RKO (cell line): ENCODE measurements around the gene CCBE1.

ENCODE experiments used
- DNase-seq: peaks from one replicate; pipeline ENCODE4 v3.0.0-alpha.2; 2016; ENCODE audit warnings: low spot score

Gene CCBE1

DNA sequence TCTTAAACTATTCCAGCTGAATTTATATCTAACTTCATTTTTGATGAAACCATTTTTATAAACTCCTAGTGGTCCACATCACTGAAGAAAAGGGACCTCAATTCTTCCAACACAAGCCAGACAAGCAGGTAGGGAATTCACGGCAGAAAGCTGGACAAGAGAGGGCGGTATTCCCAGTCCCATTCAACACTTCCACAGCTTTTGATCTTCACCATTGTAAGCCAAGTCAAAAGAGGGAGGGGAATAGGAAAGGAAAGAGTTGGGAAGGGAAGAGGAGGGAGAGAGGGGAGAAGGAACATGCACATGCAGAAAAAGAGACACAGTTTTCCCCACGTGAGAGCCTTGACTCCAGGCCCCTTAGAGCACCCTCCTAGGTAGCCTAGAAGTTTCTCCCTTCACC is 77.4 kb downstream of the CCBE1 start:
- no peak for DNase-seq

DNA sequence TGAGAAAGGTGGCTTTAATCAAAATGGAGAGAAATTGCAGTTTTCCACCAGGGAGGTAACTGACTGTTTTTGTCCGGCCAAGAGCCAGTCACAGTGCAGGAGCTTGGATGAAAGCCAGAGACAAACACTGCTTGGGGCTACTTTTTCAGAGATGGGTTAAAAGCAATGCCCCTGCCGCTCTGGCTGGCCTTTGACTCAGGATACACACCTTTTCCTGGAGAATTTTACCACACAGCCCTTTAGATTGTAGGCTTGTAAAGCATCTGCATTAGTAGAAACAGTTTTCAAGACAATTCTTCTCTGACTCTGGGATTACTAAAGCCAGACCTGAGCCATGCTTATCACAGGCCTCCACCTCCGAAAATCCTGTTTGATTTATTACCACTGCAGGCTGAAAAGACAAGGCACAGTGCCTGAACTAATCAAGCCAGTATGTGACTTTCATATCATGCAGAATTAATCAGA is 79.7 kb downstream of the CCBE1 start:
- no peak for DNase-seq

DNA sequence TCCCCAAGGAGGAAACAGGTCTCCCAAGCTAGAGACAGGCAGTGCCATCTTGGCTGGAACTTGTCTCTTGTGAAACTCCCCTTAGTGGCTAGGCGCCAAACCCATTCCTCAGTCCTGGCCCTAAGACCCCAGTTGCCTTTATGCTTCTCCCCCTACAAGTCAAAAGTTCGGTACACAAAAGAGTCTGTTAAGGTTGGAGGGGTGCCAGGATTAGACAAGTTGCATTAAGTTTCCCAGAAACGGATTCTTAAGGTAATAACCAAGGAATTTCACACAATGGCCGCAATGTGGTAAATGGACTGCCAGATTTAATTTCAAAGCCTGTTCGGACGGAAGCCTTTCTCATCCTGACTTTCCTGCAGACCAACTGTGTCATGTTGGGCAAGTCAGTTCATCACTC is 80.7 kb downstream of the CCBE1 start:
- DNase-seq, result no peak

DNA sequence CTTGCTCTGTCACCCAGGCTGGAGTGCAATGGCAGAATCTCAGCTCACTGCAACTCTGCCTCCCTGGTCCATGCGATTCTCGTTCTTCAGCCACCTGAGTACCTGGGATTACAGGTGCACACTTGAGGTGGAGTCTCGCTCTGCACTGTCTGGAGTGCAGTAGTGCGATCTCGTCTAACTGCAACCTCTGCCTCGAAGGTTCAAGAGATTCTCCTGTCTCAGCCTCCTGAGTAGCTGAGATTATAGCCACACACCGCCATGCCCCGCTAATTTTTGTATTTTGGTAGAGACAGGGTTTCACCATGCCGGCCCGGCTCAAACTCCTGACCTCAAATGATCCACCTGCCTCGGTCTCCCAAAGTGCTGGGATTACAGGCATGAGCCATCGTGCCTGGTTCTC is 83.3 kb downstream of the CCBE1 start:
- DNase-seq, result no peak

DNA sequence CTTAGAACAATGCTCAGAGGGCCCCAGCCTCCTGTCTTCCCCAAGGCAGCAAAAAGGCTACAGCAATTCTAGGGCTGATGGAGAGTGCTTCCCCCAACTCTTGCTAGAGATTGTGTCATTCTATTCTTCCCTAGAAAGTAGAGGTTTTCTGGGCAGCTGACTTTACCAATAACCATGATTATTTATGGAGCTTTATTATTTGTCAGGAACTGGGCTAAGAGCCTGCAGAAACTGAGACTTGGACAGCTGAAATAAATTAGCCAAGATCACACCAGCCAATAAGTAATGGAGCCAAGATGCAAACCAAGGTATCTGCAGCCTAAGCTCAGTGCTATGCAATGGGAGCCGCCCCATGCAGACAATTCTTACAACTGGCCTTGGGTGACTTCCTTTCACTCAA is 84.8 kb downstream of the CCBE1 start:
- no peak for DNase-seq

DNA sequence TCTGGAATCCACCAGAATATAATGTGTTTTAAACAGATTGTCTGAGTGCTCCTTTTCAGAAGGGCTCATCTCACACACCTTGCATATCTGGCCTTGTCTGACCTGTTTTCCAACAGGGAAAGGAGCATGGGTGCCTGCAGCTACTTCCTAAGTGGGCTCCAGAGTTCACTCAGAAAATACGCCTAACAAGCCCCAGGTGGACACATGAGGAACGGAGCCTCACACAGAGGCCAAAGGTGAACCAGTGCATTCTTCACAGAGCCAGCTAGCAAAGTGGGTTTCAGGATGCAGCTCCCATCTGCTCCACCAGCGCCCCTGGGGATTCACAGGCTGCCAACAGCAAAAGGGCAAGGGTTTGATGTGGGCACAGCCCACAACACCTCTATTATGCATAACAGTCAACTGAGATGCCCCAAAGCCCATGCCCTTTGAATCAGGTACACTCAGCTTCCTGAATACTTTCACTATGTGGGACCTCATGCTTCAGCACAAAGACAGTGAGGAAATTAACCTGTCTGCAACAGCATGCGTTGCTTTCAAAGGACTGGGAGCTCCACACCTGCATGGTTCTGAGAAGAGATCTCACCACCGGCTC is 86.6 kb downstream of the CCBE1 start:
- no peak for DNase-seq

DNA sequence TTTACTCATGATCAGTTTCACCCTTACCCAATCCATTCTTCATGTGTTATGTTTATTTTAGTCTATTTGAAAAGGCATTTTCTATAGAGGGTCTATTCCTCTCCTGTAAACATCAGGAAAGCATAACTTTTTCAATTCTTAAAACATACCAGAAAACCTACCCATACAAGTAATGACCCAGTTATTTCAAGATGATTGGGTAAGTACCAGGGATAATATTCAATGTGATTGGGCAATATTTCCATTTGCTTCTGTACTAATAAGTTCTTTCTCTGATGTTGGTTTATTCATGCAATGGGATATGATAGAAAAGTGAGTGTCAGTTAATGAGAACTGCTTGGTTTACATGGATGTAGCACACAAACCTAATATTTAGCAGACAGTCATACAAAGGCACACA is 87.6 kb downstream of the CCBE1 start:
- no peak for DNase-seq

DNA sequence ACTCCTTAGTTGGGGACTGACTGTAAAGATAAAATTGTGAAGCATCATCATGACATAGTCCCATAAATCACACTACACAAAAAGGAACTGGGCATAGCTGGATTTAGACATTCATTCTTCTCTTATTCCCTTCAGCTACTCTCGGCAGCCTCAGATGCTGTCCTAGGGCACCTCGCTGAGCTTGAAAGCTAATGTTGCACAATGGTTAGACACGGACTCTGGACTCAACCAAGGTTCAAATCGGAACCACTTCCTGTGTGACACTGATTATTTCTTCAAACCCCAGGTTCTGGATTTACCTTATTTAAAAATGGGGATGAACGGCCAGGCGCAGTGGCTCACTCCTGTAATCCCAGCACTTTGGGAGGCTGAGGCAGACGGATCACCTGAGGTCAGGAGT is 89.8 kb downstream of the CCBE1 start:
- DNase-seq, result no peak

DNA sequence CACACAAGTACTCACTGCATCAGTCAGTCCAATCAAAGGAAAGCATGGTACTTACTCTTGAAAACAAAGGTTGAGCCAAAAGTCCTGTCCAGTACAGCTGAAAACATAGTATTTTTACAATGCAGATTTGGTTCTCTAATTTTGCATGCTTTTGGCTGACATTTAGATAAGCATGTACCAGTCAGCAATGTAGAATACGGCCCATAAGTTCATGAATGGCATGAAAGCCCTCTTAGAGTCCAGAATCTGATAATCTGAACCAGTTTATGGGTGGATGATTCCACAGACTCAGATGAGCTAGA is 90.2 kb downstream of the CCBE1 start:
- no peak for DNase-seq

DNA sequence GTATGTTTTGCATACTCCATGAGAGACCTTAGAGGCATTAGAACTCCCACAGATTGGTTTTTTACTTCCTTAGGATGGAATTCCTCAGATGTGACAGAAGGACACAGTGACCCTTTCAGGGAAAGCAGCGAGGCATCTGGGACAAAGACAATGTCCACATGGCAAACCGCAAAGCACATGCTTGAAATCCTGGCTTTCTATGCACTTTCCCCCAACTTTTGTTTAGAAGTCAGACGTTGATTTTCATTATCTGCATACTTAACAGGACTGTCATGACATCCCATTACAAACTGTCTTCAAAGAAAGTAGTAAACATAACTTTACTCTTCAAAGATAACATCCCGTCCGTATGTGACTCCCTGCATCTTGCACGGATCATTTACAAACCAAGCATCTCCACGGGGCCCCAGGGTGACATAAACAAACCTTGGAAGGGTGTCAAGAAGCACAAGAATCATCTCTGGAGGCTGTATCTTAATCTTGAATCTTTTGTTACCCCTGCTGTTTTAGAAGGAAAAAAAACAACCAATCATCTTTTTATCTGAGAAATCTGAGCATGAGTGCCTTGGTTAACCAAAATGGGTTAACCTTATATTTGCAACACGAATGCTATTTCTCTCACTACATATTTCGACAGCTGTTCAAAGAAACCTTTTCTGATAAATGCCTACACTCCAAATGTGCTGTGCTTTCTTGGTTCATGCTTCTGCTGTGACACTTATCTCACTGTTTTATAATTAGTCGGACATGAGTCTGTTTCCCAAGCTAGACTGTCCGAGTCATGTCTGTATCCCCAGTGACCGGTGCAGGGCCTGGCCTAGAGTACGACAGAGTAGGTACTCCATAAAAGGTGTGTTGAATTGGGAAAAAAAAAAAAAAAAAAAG is 90.8 kb downstream of the CCBE1 start:
- no peak for DNase-seq

DNA sequence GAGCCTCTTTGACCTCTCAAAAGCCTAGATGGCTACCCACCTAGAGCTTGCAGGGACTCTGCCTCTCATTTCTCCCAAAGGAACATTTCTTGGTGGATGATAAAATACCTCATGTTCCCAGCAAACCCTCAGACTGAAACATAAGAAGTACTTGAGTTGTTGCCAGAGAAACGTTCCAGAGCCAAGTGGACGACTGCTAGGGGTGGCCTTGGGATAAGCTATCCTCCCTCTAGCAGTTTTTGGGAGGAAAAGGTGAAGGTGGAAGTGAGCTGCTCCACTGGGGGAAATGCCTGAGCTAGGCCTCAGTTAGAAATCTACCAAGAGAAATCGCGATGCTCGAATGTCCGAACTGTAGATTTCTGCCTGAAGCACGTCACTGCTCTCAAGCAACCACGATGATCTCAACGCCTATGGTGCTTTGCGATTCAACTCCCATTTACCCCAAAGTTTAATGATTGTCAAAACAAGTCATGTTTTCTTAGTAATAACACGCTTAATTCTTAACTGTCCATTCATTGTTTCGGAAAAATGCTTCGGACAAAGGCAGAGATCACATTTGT is 91.5 kb downstream of the CCBE1 start:
- no peak for DNase-seq

DNA sequence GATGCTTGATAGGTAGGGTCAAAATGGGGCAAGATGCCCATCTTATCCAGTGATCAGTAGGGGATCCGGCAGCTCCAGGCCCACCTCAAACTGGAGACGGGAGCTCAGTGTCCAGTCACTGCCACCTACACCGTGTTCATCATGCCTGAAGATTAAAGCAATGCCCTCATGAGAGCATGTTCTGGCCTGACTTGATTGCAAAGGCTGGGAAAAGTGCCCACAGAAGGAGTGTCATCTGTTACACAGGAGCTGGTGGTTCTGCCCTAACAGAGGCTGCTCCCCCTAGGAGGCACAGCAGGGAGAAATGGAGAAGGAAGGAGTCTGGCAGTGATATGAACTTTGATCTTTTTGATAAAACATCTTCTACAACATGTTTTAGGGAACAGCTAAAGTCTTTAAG is 92.3 kb downstream of the CCBE1 start:
- no peak for DNase-seq

DNA sequence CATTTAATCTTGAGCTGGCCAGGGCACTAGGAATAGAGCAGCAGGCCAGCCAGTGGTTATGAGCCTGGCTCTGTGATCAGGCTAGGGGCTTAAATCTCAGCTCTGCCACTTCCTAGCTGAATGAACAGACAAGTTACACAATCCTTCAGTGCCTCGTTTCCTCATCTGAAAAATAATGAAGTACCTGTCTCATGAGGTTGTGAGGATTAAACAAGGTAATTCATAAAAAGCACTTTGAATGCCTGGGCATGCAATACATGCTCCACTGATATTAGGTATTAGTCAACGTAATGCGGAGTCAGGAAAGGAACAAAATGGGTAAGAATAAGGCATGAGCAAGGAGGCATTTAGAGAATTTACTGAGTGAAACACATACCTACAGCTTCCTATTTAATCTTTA is 100.2 kb downstream of the CCBE1 start:
- no peak for DNase-seq

DNA sequence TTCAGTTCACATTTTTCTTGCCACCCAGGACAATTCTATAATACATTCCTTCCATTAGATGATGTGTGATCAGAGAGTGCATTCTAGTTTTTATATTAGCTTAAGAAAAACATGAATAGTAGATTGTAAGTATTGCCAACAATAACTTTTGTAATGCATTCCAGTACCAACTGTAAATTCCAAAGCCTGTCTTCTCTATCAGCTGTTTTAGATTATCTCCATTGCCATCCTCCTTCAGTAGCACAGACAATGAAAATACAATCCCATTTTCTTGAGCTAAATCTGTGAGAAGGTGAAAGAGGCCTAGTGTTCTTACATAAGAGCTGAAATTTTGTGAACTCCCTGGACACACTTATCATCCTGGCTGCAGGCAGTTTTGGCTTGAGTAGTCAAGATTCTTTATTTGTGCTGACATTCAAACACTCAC is 103.9 kb downstream of the CCBE1 start:
- DNase-seq, result no peak

DNA sequence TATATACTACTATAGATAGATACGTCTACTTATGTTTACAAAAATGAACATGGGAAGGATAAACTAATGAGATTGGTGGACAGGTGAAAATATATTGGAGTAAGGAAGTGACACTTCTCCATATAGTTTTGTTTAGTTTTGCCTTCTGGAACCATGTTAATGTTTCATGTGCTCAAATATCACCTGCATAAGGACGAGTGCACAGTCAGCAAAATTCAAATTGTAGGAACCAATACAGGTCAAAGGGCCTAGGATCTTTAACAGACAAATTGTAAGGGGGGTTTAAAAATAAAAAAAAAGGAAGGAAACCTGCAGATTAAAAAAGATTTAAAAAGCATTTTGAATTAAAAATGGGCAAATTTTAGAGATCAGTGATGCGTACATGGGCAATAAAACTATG is 104.6 kb downstream of the CCBE1 start:
- no peak for DNase-seq

DNA sequence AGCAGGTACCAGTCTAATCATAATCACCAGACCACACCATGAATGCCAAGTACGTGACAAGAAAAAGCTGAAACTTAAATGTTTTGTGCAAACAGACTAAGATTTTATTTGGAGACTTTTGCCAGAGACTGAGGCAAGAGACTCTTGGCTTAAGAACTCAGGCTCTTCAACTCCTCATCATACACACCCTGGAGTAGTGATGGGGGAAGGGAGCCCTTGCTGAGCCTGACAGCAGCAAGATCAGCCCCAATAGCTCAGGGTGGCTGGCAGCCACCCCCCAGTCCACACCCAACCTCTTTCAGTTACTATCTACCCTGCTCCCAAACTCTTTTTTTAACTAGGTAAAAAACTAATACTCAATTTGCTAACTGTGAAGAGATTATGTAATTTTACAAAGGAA is 114.8 kb downstream of the CCBE1 start:
- no peak for DNase-seq

DNA sequence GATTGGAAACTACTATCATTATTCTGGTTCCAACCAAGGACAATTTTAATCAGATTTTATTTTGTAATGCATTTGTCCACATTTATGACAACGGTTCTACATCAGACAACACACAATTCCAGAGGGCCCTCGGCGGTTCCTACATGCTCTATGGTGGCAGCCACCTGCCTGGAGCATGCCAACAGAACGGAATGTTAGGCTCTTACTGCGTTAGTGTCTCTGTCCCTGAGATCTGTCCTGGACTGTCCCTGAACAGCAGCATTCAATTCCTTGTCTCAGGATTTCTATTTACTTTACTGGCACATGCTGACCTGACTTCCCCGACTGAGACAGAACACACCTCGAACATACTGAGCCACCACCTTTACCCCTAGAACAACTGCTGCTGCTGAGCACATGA is 117.7 kb downstream of the CCBE1 start:
- DNase-seq, result no peak

DNA sequence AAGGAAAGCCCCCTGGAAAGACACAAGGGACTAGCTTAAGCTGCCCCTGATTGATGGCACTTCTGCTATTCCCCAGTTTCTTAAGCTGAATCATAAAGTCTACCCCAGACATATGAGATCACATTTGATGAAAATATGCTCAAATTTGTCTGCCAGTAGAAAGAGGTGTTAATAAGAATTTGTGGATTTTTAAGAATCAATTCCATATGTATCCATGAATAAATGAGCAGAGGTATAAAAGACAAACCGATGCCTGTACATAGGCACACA is 119.9 kb downstream of the CCBE1 start:
- no peak for DNase-seq

DNA sequence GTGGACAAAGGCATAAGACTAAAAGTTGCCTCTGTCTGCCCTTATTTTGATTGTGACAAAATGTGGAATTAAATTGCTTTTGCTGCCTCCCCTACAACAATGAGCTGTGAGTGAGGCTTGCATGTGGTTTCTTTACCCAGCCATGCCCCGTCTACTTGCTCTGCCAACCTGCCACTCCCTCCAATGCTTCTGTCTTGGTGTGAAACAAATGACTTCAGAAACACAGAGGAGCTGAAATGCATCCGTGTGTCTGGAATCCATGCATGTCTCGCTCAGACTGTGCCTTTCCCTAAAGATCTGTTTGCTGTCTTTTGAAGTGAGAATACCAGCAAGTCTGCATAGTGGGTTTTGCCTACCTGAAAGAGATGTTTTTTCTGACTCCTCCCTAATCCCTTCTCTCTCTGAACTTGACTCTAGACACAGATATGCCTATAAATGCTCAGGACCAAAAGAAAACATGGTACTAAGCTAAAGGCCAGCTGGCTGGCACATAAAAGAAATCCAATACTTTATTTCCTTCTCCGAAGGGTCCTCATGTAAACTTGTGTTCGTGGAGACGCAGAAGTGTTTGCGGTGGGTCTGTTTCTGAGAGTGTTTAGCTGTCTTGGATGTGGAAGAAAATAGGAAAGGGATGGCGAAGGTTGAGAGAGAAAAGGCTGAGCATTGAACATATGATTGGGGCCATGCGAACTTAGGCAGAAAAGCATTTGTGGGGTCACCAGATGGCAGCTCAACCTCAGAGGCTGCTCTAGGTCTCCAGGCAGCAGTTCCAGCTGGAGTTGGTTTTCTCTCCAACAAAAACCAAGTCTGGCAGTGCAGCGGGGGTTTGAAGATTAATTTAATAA is 120.5 kb downstream of the CCBE1 start:
- no peak for DNase-seq

DNA sequence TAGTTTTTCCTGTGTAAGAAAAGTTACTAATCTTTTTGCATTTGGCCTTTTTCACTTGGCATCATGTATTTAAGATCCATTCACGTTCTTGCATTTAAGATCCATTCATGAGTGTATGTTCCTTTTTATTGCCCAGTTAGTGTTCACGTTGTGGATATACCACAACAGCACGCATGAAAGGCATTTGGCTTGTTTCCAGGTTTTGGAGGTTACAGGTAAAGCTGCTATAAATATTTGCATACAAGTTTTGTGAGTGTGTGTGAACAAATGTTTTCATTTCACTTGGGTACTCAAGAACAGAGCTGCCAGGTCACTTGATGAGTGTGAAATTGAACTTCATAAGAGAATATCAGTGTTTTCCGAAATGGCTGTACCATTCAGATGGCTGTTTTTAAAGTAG is 121.2 kb downstream of the CCBE1 start:
- DNase-seq, result no peak

DNA sequence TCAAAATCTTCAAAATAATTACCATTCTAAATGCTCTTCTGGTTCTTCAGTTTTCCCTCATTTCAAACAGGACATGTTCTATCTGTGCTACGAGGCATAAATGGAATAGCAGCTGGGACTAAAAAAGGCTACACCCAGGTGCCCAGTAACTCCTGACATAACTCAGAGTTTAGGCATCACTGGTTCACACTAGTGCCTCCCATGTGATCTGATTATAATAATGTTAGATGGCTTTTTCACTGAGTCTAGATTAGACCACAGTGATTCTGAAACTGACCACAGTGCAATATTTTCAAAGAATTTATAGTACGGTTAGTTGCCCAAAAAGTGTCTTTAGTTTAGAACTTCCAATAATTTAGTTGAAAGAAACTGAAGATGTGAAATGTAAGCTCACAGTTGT is 123.3 kb downstream of the CCBE1 start:
- DNase-seq, result no peak

DNA sequence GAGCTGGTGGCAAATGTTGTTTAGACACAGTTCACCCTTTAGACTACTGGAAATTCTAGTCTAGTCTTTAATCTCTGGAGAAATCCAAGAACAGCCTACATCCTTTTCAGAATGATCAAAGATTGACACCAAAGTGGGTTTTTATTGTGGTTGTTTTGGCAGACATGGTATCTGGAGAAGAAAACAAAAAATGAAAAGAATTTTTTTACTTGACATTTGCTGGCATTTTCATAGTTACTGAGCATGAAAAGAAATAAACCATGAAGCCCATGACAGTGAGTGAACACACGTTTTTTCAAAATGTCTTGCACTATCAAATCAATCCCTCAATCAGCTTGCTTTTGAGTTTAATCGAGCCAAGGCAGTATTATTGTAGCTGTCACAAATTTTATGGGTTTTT is 125.3 kb downstream of the CCBE1 start:
- DNase-seq, result no peak

DNA sequence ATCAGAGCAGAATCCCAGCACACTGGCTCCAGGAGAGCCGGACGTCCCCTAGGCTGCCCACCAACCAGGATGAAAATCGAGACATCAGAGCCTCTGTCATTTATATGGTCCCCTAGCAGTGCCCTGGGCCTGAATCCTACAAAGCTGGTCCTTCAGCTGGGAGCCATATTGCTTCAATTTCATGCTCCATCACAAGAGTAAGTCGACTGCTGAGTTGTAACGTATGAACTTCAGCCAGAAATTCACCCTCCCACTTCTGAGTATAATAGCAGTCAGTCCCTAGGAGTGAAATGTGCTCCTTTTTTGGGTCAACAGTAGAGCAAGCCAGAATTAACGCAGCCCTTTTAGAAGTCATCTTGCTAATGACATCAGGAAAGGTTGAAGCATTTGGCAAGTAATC is 126.4 kb downstream of the CCBE1 start:
- no peak for DNase-seq
